H9 (cell line): ENCODE results near the gene RAB14. TPM values are rescaled to one million over a fixed set of nuclear protein-coding genes. Genes with fewer than 3 reads are reported as not detected.
A peak's percentile ranks its signal among the peaks of the same experiment; 100 is the strongest.

Experiments
- DNase-seq: peaks from one replicate; pipeline ENCODE4 v3.0.0-alpha.2; 2017
- H2AFZ ChIP-seq: one replicate; pipeline ENCODE4 v1.6.1; 2013; ENCODE audit warnings: mild to moderate bottlenecking, low read length, control low read depth, moderate library complexity
- H2AK5ac ChIP-seq: 2 replicates; pipeline ENCODE4 v1.6.1; 2013; ENCODE audit warnings: low read length, control low read depth, mixed read lengths; ENCODE audit not compliant: insufficient read length
- H2BK120ac ChIP-seq: one replicate; pipeline ENCODE4 v1.6.1; 2013; ENCODE audit warnings: low read depth, mild to moderate bottlenecking, low read length, control low read depth, inconsistent platforms; ENCODE audit not compliant: poor library complexity, severe bottlenecking
- H2BK12ac ChIP-seq: 2 replicates; pipeline ENCODE4 v1.6.1; 2013; ENCODE audit warnings: low read length, control low read depth, mixed read lengths, low read depth; ENCODE audit not compliant: insufficient read length
- H2BK15ac ChIP-seq: 2 replicates; pipeline ENCODE4 v1.6.1; 2013; ENCODE audit warnings: low read depth, low read length, control low read depth
- H2BK20ac ChIP-seq: one replicate; pipeline ENCODE4 v1.6.1; 2013; ENCODE audit warnings: low read depth, mild to moderate bottlenecking, low read length, control low read depth, inconsistent platforms; ENCODE audit not compliant: poor library complexity, severe bottlenecking
- H2BK5ac ChIP-seq: 2 replicates; pipeline ENCODE4 v1.6.1; 2013; ENCODE audit warnings: low read length, control low read depth, mixed read lengths; ENCODE audit not compliant: insufficient read length
- H3K14ac ChIP-seq: 2 replicates; pipeline ENCODE4 v1.6.1; 2013; ENCODE audit warnings: low read length, control low read depth; ENCODE audit not compliant: insufficient read depth
- H3K18ac ChIP-seq: 2 replicates; pipeline ENCODE4 v1.6.1; 2013; ENCODE audit warnings: low read depth, mild to moderate bottlenecking, mixed read lengths, low read length, control low read depth; ENCODE audit not compliant: insufficient read length
- H3K23ac ChIP-seq: 2 replicates; pipeline ENCODE4 v1.6.1; 2013; ENCODE audit warnings: low read length, control low read depth, mixed read lengths, low read depth; ENCODE audit not compliant: insufficient read length
- H3K23me2 ChIP-seq: 2 replicates; pipeline ENCODE4 v1.6.1; 2013; ENCODE audit warnings: low read depth, mild to moderate bottlenecking, mixed read lengths, low read length, control low read depth; ENCODE audit not compliant: insufficient read length, poor library complexity, severe bottlenecking
- H3K27ac ChIP-seq: 2 replicates; pipeline ENCODE4 v1.5.1; 2013; ENCODE audit warnings: low read length, control low read depth, mixed read lengths, low read depth; ENCODE audit not compliant: insufficient read length
- H3K27me3 ChIP-seq: 2 replicates; pipeline ENCODE4 v1.6.1; 2013; ENCODE audit warnings: low read length, control low read depth, inconsistent platforms; ENCODE audit not compliant: insufficient read depth
- H3K4ac ChIP-seq: 2 replicates; pipeline ENCODE4 v1.6.1; 2013; ENCODE audit warnings: low read depth, mild to moderate bottlenecking, control low read depth, inconsistent platforms, low read length, moderate library complexity
- H3K4me1 ChIP-seq: 2 replicates; pipeline ENCODE4 v1.6.1; 2013; ENCODE audit warnings: low read length, control low read depth, inconsistent platforms; ENCODE audit not compliant: insufficient read depth
- H3K4me2 ChIP-seq: 2 replicates; pipeline ENCODE4 v1.6.1; 2013; ENCODE audit warnings: low read length, control low read depth, mixed read lengths; ENCODE audit not compliant: insufficient read length, insufficient read depth
- H3K56ac ChIP-seq: 2 replicates; pipeline ENCODE4 v1.6.1; 2013; ENCODE audit warnings: low read depth, mild to moderate bottlenecking, mixed read lengths, low read length, control low read depth; ENCODE audit not compliant: insufficient read length
- H3K79me1 ChIP-seq: 2 replicates; pipeline ENCODE4 v1.6.1; 2013; ENCODE audit warnings: low read depth, mild to moderate bottlenecking, moderate library complexity, low read length, control low read depth, inconsistent platforms; ENCODE audit not compliant: insufficient read depth, poor library complexity, severe bottlenecking
- H3K79me2 ChIP-seq: 2 replicates; pipeline ENCODE4 v1.6.1; 2013; ENCODE audit warnings: low read length, control low read depth, inconsistent platforms; ENCODE audit not compliant: insufficient read depth
- H3K9ac ChIP-seq: 2 replicates; pipeline ENCODE4 v1.6.1; 2013; ENCODE audit warnings: low read length, control low read depth, mixed read lengths; ENCODE audit not compliant: insufficient read length; ENCODE audit errors: extremely low read depth
- H3K9me3 ChIP-seq: one replicate; pipeline ENCODE4 v1.6.1; 2013; ENCODE audit warnings: low read depth, low read length, inconsistent platforms; ENCODE audit not compliant: control insufficient read depth
- H3T11ph ChIP-seq: one replicate; pipeline ENCODE4 v1.6.1; 2013; ENCODE audit warnings: mild to moderate bottlenecking, low read length, control low read depth, inconsistent platforms
- H4K20me1 ChIP-seq: one replicate; pipeline ENCODE4 v1.6.1; 2013; ENCODE audit not compliant: control insufficient read depth, insufficient read length, insufficient read depth
- H4K5ac ChIP-seq: 2 replicates; pipeline ENCODE4 v1.6.1; 2013; ENCODE audit warnings: low read depth, mild to moderate bottlenecking, mixed read lengths, low read length, control low read depth; ENCODE audit not compliant: insufficient read length
- H4K8ac ChIP-seq: replicated peaks from 2 replicates; pipeline ENCODE4 v1.6.1; 2013; ENCODE audit warnings: low read length, control low read depth, mixed read lengths, low read depth; ENCODE audit not compliant: insufficient read length
- H4K91ac ChIP-seq: 2 replicates; pipeline ENCODE4 v1.6.1; 2013; ENCODE audit warnings: low read depth, mild to moderate bottlenecking, moderate library complexity, mixed read lengths, low read length, control low read depth; ENCODE audit not compliant: insufficient read length
- H3K27ac Mint-ChIP-seq, 3 experiments: 2 replicates in 2 of 3; 3 replicates in 1 of 3; pipeline ENCODE4 v1.8.0; 2020 to 2021; ENCODE audit warnings: mixed read lengths in 3 of 3, mild to moderate bottlenecking in 1 of 3, moderate library complexity in 1 of 3
- H3K27me3 Mint-ChIP-seq: 2 replicates; pipeline ENCODE4 v1.8.0; 2021; ENCODE audit warnings: low read depth, mild to moderate bottlenecking, moderate library complexity, mixed read lengths
- H3K36me3 Mint-ChIP-seq, 3 experiments: 2 replicates in 2 of 3; 3 replicates in 1 of 3; pipeline ENCODE4 v1.8.0; 2020 to 2021; ENCODE audit warnings: low read depth in 3 of 3, mixed read lengths in 3 of 3; ENCODE audit not compliant: insufficient read depth in 1 of 3
- H3K4me1 Mint-ChIP-seq, 2 experiments: 2 replicates each; pipeline ENCODE4 v1.8.0; 2020; ENCODE audit warnings: mixed read lengths in 2 of 2
- H3K4me3 Mint-ChIP-seq, 2 experiments: 2 replicates in 1 of 2; 3 replicates in 1 of 2; pipeline ENCODE4 v1.8.0; 2020 to 2021; ENCODE audit warnings: mild to moderate bottlenecking in 2 of 2, mixed read lengths in 2 of 2, moderate library complexity in 1 of 2
- H3K9me3 Mint-ChIP-seq, 2 experiments: 2 replicates in 1 of 2; 3 replicates in 1 of 2; pipeline ENCODE4 v1.8.0; 2020; ENCODE audit warnings: mild to moderate bottlenecking in 2 of 2, mixed read lengths in 2 of 2, moderate library complexity in 1 of 2
- CTCF ChIP-seq: fragments of 200-600 bp; sonication (generic); conservative IDR thresholded peaks from 3 replicates; pipeline ENCODE4 v1.8.0; 2021; ENCODE audit warnings: antibody characterized with exemption, mild to moderate bottlenecking
- WGBS: extraction: QIAGEN DNeasy Blood & Tissue Kit; methylation state at CpG from one replicate; pipeline ENCODE4 v1.1.7; 2013; ENCODE audit warnings: missing lambda C conversion rate, low lambda C conversion rate, mixed read lengths; ENCODE audit not compliant: insufficient read length; ENCODE audit errors: extremely low coverage; 5-methylcytosine and 5-hydroxymethylcytosine counted together
- total RNA-seq: library from RNA; stranded (reverse); gene quantifications from 2 replicates; pipeline ENCODE4 v1.2.1, GENCODE V29; 2021

The RAB14 gene
- total RNA-seq, 1 experiment from 2014 or later = 33.6 TPM

- no peak overlapping the region for H3K4me3 Mint-ChIP-seq
- H3K27me3 Mint-ChIP-seq = peaks cover 57% of the 10 kb centered on the region
- no peak overlapping the region for H3T11ph ChIP-seq
- H2BK15ac ChIP-seq = no peak overlapping the region
- H3K79me1 ChIP-seq = no peaks in the 10 kb centered on the region
- H3K23ac ChIP-seq = no peak overlapping the region
- H2BK20ac ChIP-seq = no peak overlapping the region
- H3K4me1 Mint-ChIP-seq = peaks cover 0 to 3% of the 10 kb centered on the region in 2 experiments; a peak in 1 of 4 replicates
- no peak overlapping the region for H3K27ac ChIP-seq
- H4K20me1 ChIP-seq = no peaks in the 10 kb centered on the region
- H3K4ac ChIP-seq = no peak overlapping the region
- no peak overlapping the region for H3K9ac ChIP-seq
- H3K56ac ChIP-seq = no peak overlapping the region
- no peak overlapping the region for H2AK5ac ChIP-seq
- H3K14ac ChIP-seq = no peak overlapping the region; the same call in 1 of the 2 replicates
- H3K27ac Mint-ChIP-seq = peak overlapping the region in 2 of 3 experiments; percentile 45 to 50; a peak in 2 of 7 replicates
- no peaks in the 10 kb centered on the region for H3K36me3 Mint-ChIP-seq
- TF ChIP-seq CTCF = no peak
- no peak overlapping the region for H2BK12ac ChIP-seq
- no peak overlapping the region for H4K5ac ChIP-seq
- no peaks in the 10 kb centered on the region for H3K4me1 ChIP-seq
- no peak overlapping the region for H4K8ac ChIP-seq
- WGBS = no CpG with 5 or more reads among the region's 11 CpGs
- H3K4me2 ChIP-seq = no peak overlapping the region
- H2AFZ ChIP-seq = no peak overlapping the region
- H3K18ac ChIP-seq = no peak overlapping the region
- DNase-seq = no peak
- no peak overlapping the region for H4K91ac ChIP-seq
- no peaks in the 10 kb centered on the region for H3K23me2 ChIP-seq
- no peak overlapping the region for H2BK120ac ChIP-seq
- no peaks in the 10 kb centered on the region for H3K27me3 ChIP-seq
- no peak overlapping the region for H2BK5ac ChIP-seq
- H3K79me2 ChIP-seq = no peaks in the 10 kb centered on the region
- no peaks in the 10 kb centered on the region for H3K9me3 ChIP-seq
- H3K9me3 Mint-ChIP-seq = no peaks in the 10 kb centered on the region
Measured at GRCh38 chr9:121233906-121234831, 32.5 kb upstream of the RAB14 start.
